H1 (cell line): ENCODE data around the gene MSI2. TPM values are rescaled to one million over a fixed set of nuclear protein-coding genes. Genes with fewer than 3 reads are reported as not detected.

Source experiments
- SP4 ChIP-seq: IDR thresholded peaks from 2 replicates; pipeline ENCODE4 v1.6.1; 2012; ENCODE audit warnings: low read length, inconsistent platforms
- TEAD4 ChIP-seq: IDR thresholded peaks from 2 replicates; pipeline ENCODE4 v1.6.1; 2012; ENCODE audit warnings: low read depth, low read length, inconsistent platforms, mixed read lengths
- polyA plus RNA-seq, 7 experiments: library from polyadenylated mRNA; depleted of rRNA in 3 of 7; stranded (reverse) in 5 of 7; unstranded in 2 of 7; fragments of >200 nt in 5 of 7; fragments of 200-250 nt in 2 of 7; gene quantifications; 1 replicate in 5 of 7; 2 replicates in 1 of 7; 4 replicates in 1 of 7; pipeline versions ENCODE4 v1.2.1 to v1.2.3, GENCODE V29; 2011 to 2013; ENCODE audit warnings: missing spikeins in 2 of 7, mixed read lengths in 2 of 7
- total RNA-seq: library from RNA; stranded (reverse); fragmentation: NEBNext Ultra II Directional; extraction: Animal tissue kit (Norgen Biotek cat#: 25700); gene quantifications from 2 replicates; pipeline ENCODE4 v1.2.1, GENCODE V29; 2021

The MSI2 gene
- total and polyA plus RNA-seq, 2 of the 8 experiments (the other 6 are each of a cell fraction or from before 2014, with no cell fraction given): 36.7 to 80.6 TPM

- TF ChIP-seq TEAD4 (no peak), SP4 (no peak)
These were observed 68.3 kb downstream of the MSI2 start (continued) for GRCh38 chr17:57324631-57325030.
